Posterior vena cava (tissue), 2 donors: ENCODE data around the gene BICC1. TPM values are rescaled to one million over a fixed set of nuclear protein-coding genes. Genes with fewer than 3 reads are reported as not detected.
"Not testable (repeated sequence)": the region's sequence is repeated elsewhere in the genome, so short reads cannot be mapped to it uniquely, and the experiment has no call there.

ENCODE experiments used
- DNase-seq: peaks from one replicate; pipeline ENCODE4 v3.0.0-alpha.2; 2020; ENCODE audit warnings: low spot score
- intact Hi-C, 2 donors: fragments of 100-400 bp; cut with DNase I; formaldehyde crosslinking; loops; one replicate each; pipeline versions ENCODE4 v1.14.1 to v1.14.2; 2022 to 2023
- total RNA-seq, 2 donors: library from RNA; stranded (reverse); fragmentation: NEBNext Ultra II Directional; extraction: Animal tissue kit (Norgen Biotek cat#: 25700); gene quantifications; one replicate each; pipeline ENCODE4 v1.2.1, GENCODE V29; 2021
- donor health status: DM: yes; HTN: yes; CAD: no.
- donor health status: DM: yes; HTN: yes; CAD: no.

BICC1 gene
- total RNA-seq, 2 donors from 2014 or later = 28.5 to 46.5 TPM

- intact Hi-C loops = no loop called here
- DNase-seq = peak; percentile 79
Observed at GRCh38 chr10:58588673-58589265, 76.1 kb downstream of the BICC1 start.

- intact Hi-C loops = no loop called here
- peak; percentile 76 for DNase-seq
Observed at GRCh38 chr10:58590152-58590840, 77.6 kb downstream of the BICC1 start.

- DNase-seq = no peak
- intact Hi-C loops = no loop called here
Observed at GRCh38 chr10:58590924-58591323, 78.3 kb downstream of the BICC1 start.

GRCh38 chr10:58593008-58593407 lies 80.3 kb downstream of the BICC1 start:
- intact Hi-C loops = no loop called here
- DNase-seq = no peak

GRCh38 chr10:58597211-58597610 lies 84.5 kb downstream of the BICC1 start:
- intact Hi-C loops, DNase-seq: not testable (repeated sequence)

- intact Hi-C loops = no loop called here
- DNase-seq = no peak
Observed at GRCh38 chr10:58599927-58600553, 87.4 kb downstream of the BICC1 start.

- intact Hi-C loops = no loop called here
Observed at GRCh38 chr10:58608351-58608750, 95.7 kb downstream of the BICC1 start.

GRCh38 chr10:58608826-58609531 lies 96.3 kb downstream of the BICC1 start:
- intact Hi-C loops = no loop called here
- DNase-seq = no peak

More at GRCh38 chr10:58608351-58608750, 95.7 kb downstream of the BICC1 start:
- no peak for DNase-seq

GRCh38 chr10:58609532-58610150 lies 97.0 kb downstream of the BICC1 start:
- DNase-seq = no peak
- intact Hi-C loops = no loop called here

- DNase-seq = no peak
- intact Hi-C loops = no loop called here
Observed at GRCh38 chr10:58615237-58615935, 102.7 kb downstream of the BICC1 start.

GRCh38 chr10:58618158-58618676 lies 105.5 kb downstream of the BICC1 start:
- DNase-seq = no peak
- intact Hi-C loops = no loop called here

GRCh38 chr10:58621379-58622077 lies 108.9 kb downstream of the BICC1 start:
- no peak for DNase-seq
- intact Hi-C loops = loop anchor here in 1 of 2 donors (1.0 kb wide), 1 partner anchor 15 kb away; no protein-coding TSS in a partner anchor

GRCh38 chr10:58622246-58622645 lies 109.6 kb downstream of the BICC1 start:
- no peak for DNase-seq
- intact Hi-C loops = loop anchor here in 1 of 2 donors (1.0 kb wide), 1 partner anchor 16 kb away; no protein-coding TSS in a partner anchor

GRCh38 chr10:58625070-58625469 lies 112.4 kb downstream of the BICC1 start:
- no peak for DNase-seq
- intact Hi-C loops = no loop called here

GRCh38 chr10:58627392-58627791 lies 114.7 kb downstream of the BICC1 start:
- intact Hi-C loops = no loop called here
- DNase-seq = no peak

- intact Hi-C loops = no loop called here
- no peak for DNase-seq
Observed at GRCh38 chr10:58631715-58632114, 119.0 kb downstream of the BICC1 start.

GRCh38 chr10:58632216-58632615 lies 119.5 kb downstream of the BICC1 start:
- intact Hi-C loops = no loop called here
- no peak for DNase-seq

- intact Hi-C loops = no loop called here
- DNase-seq = no peak
Observed at GRCh38 chr10:58637352-58637751, 124.7 kb downstream of the BICC1 start.
